Ascending aorta (tissue), 2 donors: ENCODE measurements around the gene FMO2. TPM values are rescaled to one million over a fixed set of nuclear protein-coding genes. Genes with fewer than 3 reads are reported as not detected.

ENCODE experiments used
- DNase-seq, 2 donors: peaks; one replicate each; pipeline ENCODE4 v3.0.0-alpha.2; 2019; ENCODE audit warnings: low spot score in 2 of 2
- H3K27ac ChIP-seq, 2 donors: fragments of 200-600 bp; sonication (generic); one replicate each; pipeline ENCODE4 v1.5.1; 2016 to 2017; ENCODE audit warnings: mild to moderate bottlenecking in 1 of 2
- H3K27me3 ChIP-seq: fragments of 200-600 bp; sonication (generic); one replicate; pipeline ENCODE4 v1.5.1; 2017
- H3K36me3 ChIP-seq, 2 donors: fragments of 200-600 bp; sonication (generic); one replicate each; pipeline ENCODE4 v1.5.1; 2016
- H3K4me1 ChIP-seq, 2 donors: fragments of 200-600 bp; sonication (generic); one replicate each; pipeline ENCODE4 v1.5.1; 2016 to 2017; ENCODE audit warnings: mild to moderate bottlenecking in 1 of 2
- H3K4me3 ChIP-seq, 2 donors: fragments of 200-600 bp; sonication (generic); one replicate each; pipeline ENCODE4 v1.5.1; 2016 to 2017; ENCODE audit warnings: mild to moderate bottlenecking in 1 of 2
- H3K9me3 ChIP-seq, 2 donors: fragments of 200-600 bp; sonication (generic); one replicate each; pipeline ENCODE4 v1.5.1; 2016
- CTCF ChIP-seq, 3 experiments: fragments of 200-600 bp in 2 of 3; fragments of 450-650 bp in 1 of 3; sonication (generic) in 2 of 3; IDR thresholded peaks; one replicate each; pipeline ENCODE4 v1.5.1; 2016 to 2019; ENCODE audit warnings: antibody characterized with exemption in 3 of 3, mild to moderate bottlenecking in 1 of 3, moderate library complexity in 1 of 3
- intact Hi-C: fragments of 100-400 bp; cut with DNase I; formaldehyde crosslinking; loops from one replicate; pipeline ENCODE4 v1.15.1; 2023
- total RNA-seq: library from RNA; depleted of rRNA; stranded (reverse); fragments of >200 nt; gene quantifications from one replicate; pipeline ENCODE4 v1.1.0, GENCODE V29; 2016

FMO2 gene
- total RNA-seq, 1 donor from 2014 or later = 90.3 TPM

GRCh38 chr1:171188388-171189266 is 3.5 kb downstream of the FMO2 start:
- TF ChIP-seq CTCF (IDR thresholded peaks at IDR 0.05) = peak; percentile 49 to 80 (median 77)
- peak overlapping the region; percentile 54 to 58 for H3K4me3 ChIP-seq
- no peaks in the 10 kb centered on the region for H3K27me3 ChIP-seq
- peak overlapping the region; percentile 74 to 83 for H3K27ac ChIP-seq
- no peaks in the 10 kb centered on the region for H3K9me3 ChIP-seq
- H3K36me3 ChIP-seq = peaks cover 5 to 22% of the 10 kb centered on the region in 2 donors
- intact Hi-C loops = loop anchor here (2.0 kb wide), 2 partner anchors 38 to 106 kb away; no protein-coding TSS in a partner anchor
- peaks cover 1 to 6% of the 10 kb centered on the region in 2 donors for H3K4me1 ChIP-seq
- peak in 1 of 2 donors; percentile 74 for DNase-seq

- Histone ChIP-seq H3K27ac (peak overlapping the region; percentile 55 to 74), H3K4me1 (peaks cover 0 to 22% of the 10 kb centered on the region in 2 donors), H3K27me3 (no peaks in the 10 kb centered on the region), H3K9me3 (no peaks in the 10 kb centered on the region), H3K36me3 (peaks cover 23 to 54% of the 10 kb centered on the region in 2 donors), H3K4me3 (peak overlapping the region; percentile 15 to 58)
- DNase-seq = no peak
- TF ChIP-seq CTCF (IDR thresholded peaks at IDR 0.05) = no peak
- intact Hi-C loops = loop anchor here (5.0 to 10.0 kb wide), 2 partner anchors 120 to 1117 kb away; partner anchors contain the start of genes FMO4 and KIFAP3
These were observed 6.9 kb downstream of the FMO2 start for GRCh38 chr1:171191992-171192391.

DNA sequence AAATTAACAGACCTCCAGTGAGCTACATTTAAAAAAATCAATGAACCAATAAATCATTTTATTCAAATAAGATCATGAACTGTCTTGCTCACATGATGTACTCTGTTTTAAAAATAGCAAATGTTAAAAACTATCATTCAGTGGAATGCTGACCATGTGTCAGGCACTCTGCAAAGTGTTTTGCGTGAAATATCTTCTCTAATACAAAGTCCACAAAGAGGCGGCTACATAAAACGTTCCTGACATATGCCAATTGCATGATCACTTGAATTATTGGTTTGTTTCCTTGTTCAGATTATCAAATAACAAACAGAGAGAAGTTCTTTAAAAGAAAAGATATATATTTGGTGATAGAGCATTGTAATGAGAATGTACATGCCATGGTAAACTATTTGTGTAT is 10.7 kb downstream of the FMO2 start:
- peaks cover 61 to 92% of the 10 kb centered on the region in 2 donors for H3K36me3 ChIP-seq
- no peaks in the 10 kb centered on the region for H3K27me3 ChIP-seq

DNA sequence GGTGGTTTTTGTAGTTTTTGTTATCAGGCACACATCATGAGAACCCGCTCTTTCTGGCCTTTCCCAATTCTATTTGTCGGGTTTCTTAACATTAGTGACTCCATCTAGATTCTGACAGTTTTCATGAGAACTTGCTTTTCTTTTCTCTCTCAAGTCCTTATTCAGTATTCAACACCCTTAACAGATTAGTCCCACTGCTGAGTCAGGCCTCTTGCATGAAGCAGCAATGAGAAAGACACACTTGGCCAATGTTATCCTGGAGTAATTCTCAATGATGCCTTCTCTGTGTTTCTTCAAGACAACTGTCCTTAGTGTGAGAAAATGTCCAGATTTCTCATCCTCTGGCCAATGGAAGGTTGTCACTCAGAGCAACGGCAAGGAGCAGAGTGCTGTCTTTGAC is 11.3 kb downstream of the FMO2 start:
- peak overlapping the region in 1 of 2 donors; percentile 7 for H3K4me3 ChIP-seq
- no peaks in the 10 kb centered on the region for H3K27me3 ChIP-seq
- no peak for DNase-seq
- intact Hi-C loops = loop anchor here (10.0 kb wide), 1 partner anchor 1122 kb away; the partner anchor contains the start of gene KIFAP3
- no peak for TF ChIP-seq CTCF (IDR thresholded peaks at IDR 0.05)
- peaks cover 0 to 24% of the 10 kb centered on the region in 2 donors for H3K4me1 ChIP-seq
- peaks cover 67 to 95% of the 10 kb centered on the region in 2 donors for H3K36me3 ChIP-seq
- H3K9me3 ChIP-seq = no peaks in the 10 kb centered on the region
- peak overlapping the region; percentile 19 to 24 for H3K27ac ChIP-seq

More for the DNA sequence above, 10.7 kb downstream of the FMO2 start:
- no peaks in the 10 kb centered on the region for H3K9me3 ChIP-seq
- H3K27ac ChIP-seq = peak overlapping the region in 1 of 2 donors; percentile 24
- no peak for TF ChIP-seq CTCF (IDR thresholded peaks at IDR 0.05)
- peak overlapping the region; percentile 7 to 29 for H3K4me3 ChIP-seq
- peaks cover 0 to 24% of the 10 kb centered on the region in 2 donors for H3K4me1 ChIP-seq
- no peak for DNase-seq
- intact Hi-C loops = loop anchor here (10.0 kb wide), 1 partner anchor 1121 kb away; the partner anchor contains the start of gene KIFAP3

- peak overlapping the region; percentile 24 for H3K27ac ChIP-seq
- H3K9me3 ChIP-seq = no peaks in the 10 kb centered on the region
- no peak for TF ChIP-seq CTCF (IDR thresholded peaks at IDR 0.05)
- peaks cover 74 to 98% of the 10 kb centered on the region in 2 donors for H3K36me3 ChIP-seq
- no peak overlapping the region for H3K4me3 ChIP-seq
- DNase-seq = no peak
- intact Hi-C loops = loop anchor here (10.0 kb wide), 1 partner anchor 1123 kb away; the partner anchor contains the start of gene KIFAP3
- H3K4me1 ChIP-seq = peaks cover 0 to 20% of the 10 kb centered on the region in 2 donors
- H3K27me3 ChIP-seq = no peaks in the 10 kb centered on the region
These were observed 13.0 kb downstream of the FMO2 start for GRCh38 chr1:171198081-171198480.
